Fibroblast of skin of right biceps (primary cell): ENCODE data around the gene UNK.
A peak's percentile ranks its signal among the peaks of the same experiment; 100 is the strongest.

Source experiments
- DNase-seq: peaks from one replicate; pipeline ENCODE4 v3.0.0-alpha.2; 2013

Gene UNK

GRCh38 chr17:75823257-75824041, 38.8 kb downstream of the UNK start:
- no peak for DNase-seq

DNA sequence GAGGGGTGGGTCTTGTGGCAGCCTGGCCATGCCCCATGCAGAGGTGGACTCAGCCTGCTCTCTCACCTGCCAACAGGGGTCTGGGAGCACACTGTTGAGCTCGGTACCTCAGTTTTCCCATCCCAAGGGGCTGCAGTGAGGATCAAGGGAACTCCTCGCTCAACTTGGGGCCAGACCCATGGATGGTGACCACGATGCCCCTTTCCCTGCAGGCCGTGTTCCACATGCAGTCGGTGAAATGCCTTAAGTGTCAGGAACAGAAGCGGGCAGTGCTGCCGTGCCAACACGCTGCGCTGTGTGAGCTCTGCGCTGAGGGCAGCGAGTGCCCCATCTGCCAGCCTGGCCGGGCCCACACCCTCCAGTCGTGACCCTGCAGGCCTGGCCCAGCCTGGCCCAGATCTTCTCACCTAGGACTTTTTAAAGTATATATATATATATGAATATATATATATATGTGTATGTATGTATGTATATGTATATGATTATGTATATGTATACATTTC, 39.5 kb downstream of the UNK start:
- DNase-seq: no peak

GRCh38 chr17:75824666-75825065, 40.1 kb downstream of the UNK start:
- no peak for DNase-seq

- DNase-seq: no peak
Measured at GRCh38 chr17:75825149-75825552, 40.5 kb downstream of the UNK start.

DNA sequence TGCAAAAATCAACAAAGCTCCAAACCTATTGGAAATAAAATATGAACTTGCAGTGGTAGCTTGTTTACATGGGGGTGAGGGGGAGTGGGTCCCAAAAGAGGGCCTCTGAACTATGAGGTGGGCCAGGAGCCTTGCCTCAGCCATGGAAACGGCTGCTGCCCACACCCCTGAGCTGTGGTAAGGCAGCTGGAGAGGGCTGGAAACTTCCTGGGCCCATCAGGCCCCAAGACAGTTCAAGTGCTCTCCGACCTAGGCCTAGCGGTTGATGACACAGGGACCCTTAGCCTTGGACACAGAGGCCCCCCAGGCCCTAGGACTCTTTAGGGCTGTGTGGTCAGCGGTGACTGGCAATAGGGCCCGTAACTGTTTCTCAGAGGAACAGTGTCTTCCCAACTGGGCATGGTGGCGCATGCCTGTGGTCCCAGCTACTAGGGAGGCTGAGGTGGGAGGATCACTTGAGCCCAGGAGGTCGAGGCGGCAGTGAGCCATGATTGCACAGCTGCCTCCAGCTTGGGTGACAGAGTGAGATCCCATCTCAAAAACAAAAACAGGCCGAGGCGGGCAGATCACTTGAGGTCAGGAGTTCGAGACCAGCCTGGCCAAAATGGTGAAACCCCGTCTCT, 41.3 kb downstream of the UNK start:
- DNase-seq: no peak

- DNase-seq: no peak
Measured at GRCh38 chr17:75826561-75827307, 42.1 kb downstream of the UNK start.

DNA sequence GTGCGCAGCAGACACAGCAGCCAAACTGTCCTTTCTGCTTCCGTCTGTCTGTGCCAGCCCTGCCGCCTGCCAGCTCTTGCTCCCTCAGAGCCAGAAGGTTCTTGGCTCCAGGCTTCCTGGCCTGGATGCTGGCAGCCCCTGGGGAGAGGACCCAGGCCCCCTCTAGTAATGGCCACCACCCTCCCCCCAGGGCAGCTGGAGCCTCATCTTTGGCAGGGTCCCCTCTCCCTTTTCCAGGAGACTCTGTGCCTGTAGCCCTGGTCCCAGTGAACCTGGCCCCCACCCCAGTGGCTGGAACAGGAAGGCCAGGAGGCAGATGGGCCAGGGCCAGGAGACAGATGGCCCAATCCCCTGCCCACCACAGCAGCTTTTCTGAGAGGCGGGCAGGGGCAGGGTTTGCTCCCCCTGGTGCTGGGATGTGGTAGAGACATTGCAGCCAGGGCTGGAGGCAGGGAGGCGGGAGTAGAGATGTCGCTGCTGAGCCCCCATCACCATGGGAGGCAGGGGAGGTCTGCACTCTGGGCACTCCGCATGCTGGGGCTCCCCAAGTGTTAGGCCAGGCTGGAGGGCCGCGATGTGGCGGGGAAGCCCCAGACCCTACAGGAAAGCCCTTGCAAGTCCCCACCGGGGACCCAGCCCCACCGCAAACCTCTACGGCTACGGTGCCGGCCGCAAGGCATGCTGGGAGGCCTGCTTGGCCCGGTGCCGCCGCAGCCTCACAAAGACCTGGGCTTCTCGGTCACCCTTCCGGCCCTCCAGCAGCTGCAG, 42.9 kb downstream of the UNK start:
- peak; percentile 66 for DNase-seq

DNA sequence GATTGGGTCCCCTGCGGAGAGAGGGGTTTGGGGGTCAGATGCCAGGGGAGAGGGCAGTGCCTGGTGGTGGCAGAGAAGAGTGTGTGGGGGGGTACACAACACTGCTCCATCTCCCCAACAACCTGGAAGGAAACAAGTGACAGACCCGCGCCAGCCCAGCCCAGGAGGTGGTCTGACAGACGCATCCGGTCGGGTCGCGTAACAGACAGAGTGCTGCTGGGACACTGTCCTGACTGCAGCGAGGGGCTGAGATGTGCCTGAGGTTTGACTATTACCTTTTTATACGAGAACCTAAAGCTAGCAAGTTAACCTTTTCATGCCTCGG, 43.4 kb downstream of the UNK start:
- no peak for DNase-seq

GRCh38 chr17:75828741-75829140, 44.1 kb downstream of the UNK start:
- DNase-seq: no peak

GRCh38 chr17:75829747-75830146, 45.1 kb downstream of the UNK start:
- DNase-seq: no peak

- DNase-seq: no peak
Measured at GRCh38 chr17:75830164-75831031, 45.8 kb downstream of the UNK start.

DNA sequence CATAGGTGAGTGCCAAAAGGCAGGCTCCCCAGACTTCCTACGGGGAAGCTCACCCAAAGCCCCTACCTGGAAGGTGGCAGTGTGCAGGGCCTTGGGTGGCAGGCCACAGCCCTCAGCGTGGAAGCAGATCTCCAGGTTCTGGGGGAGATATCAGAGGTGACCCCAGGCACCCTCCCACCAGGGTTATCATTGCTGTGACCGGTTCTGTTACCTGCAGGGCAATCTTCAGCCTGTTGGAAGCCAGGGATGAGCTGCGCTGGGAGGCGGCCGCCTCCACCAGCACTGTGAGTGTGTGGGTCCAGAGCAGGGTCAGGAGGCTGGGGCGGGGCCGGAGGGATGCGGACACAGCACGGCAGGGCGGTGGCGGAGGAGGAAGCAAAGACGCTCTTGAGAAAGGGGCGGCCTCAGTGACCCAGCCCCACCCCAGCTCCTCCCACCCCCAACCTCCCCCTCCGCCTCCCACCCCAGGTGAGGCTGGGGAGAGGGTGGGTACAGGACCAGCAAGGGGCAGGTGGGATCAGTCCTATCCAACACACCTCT, 46.5 kb downstream of the UNK start:
- DNase-seq: no peak

DNA sequence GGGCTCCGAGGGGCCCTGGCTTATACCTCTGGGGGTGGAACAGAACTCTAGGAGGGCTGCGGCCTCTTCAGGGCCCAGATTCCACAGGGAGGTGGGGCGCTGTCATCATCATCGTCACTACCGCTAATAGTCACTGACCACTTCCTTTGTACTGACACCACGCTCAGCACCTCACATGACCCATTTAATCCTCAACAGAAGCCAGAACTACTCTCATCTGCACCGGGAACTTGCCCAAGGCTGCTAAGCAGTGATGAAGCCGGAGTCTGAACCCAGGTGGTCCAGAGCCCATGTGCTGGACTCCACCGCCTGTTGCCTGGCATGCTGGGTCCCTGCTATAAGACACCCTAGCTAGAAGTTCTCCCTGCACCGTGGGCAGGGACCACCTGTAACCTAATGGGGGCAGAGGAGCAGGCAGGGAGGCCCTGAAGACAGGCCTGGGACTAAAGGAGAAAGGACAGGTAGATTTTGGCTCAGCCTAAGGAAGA, 47.6 kb downstream of the UNK start:
- peak; percentile 71 for DNase-seq

DNA sequence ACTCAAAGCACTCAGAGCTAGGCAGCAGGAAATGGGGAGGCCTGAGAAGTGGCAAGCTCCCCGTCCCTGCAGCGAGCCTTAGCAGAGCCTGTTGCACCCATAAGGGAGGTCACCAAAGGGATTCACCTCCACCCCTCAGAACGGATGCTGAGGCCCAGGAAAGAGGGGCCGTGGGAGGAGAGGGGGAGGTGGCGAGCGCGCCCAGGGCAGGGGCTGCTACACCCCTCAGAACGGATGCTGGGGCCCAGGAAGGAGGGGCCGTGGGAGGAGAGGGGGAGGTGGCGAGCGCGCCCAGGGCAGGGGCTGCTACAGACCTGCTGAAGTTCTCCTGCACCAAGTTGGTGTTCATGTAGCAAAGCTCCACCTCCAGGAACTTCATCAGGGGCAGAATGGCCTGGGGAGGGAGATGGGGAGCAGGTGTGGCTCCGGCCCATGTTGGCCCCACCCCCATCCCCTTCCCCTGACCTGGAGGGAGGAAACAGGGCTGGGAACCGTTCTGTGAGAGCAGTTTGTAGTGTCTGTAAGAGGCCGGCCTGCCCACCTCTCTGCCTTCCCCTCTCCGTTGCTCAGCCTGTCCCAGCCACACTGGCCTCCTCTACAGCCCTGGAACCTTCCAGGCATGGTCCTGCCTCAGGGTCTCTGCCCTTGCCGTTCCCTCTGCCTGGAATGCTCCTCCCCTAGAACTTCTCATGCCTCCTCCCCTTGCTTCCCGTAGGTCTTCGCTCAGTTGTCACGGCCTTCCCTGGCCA, 48.2 kb downstream of the UNK start:
- no peak for DNase-seq

DNA sequence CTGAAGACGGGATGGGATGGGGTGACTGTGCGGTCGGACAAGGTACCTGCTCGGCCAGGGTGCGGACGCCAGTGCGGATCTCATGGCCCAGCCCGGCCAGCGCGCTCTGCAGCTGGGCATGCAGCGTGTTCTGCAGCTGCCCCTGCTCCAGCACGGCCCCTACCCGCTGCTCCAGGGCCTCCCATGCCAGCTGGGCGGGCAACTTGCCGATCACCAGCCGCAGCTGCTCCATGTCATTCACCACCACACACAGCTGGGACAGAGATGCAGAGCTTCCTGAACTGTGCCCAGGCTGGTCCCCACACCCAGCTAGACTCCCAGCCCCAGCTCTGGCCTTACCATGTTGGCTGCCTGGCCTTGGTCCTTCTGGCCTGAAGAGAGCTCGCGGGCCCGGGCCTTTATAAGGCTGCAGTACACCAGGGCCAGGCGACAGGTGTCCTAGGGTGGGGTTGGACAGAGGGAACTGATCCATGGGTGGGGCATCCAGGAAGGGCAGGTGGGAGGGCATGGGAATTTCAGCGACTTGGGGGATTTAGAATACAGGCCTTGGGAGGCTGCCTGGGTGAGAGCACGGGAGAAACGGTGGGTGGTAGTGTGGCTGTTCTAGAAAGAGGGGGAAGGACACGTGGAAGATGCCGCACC, 49.8 kb downstream of the UNK start:
- no peak for DNase-seq

DNA sequence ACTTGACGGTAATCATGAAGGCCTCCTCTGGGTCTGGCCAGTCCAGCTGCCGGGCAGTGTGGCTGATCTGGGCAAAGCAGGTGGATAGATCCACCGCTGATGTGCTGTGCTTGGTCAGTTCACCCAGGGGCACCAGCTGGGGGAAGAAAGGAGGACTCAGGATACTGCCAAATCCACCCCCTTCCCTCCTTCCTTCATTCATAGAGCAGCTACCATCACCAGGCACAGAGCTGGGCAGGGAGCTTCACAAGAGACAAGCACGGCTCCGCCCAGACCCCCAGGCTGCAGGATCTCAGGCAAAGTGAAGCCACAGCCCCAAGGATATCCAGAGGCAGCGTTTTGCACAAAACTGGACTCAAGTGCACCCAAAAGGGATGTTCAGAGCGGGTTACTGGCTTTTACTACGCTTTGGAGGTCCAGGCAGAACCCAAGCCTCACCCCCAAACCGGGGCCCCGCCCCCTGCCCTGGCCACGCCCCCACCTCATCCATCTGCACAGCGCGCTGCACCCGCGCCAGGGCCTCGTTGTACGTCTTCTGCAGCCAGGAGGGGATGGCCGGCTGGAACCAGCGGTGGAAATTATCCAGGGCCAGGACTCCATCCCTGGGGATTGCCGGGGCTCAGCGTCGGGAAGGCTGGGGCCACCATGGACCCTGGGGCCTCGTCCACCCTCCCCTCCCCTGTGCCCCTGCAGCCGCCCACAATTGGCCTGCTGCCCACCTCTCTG, 50.5 kb downstream of the UNK start:
- no peak for DNase-seq

- DNase-seq: no peak
Measured at GRCh38 chr17:75835654-75835987, 51.0 kb downstream of the UNK start.

DNA sequence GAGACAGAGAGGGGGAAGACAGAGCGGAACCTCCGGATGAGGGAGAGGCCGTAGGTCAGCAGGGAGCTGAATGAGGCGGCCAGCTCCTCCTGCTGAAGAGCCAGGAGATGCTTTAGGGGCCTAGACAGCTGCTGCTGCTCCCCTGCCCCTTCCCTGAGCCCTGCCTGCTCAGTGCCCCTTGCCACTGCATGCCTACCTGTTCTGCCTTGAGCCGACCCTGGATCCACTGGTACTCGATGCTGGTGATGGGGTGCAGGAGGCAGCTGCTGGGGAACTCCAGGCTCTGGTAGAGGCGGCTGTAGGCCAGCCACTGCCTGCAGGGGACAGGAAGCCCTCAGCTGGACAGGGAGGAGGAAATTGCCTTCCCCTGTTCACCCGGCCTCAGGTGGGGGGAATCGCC, 52.0 kb downstream of the UNK start:
- DNase-seq: no peak

DNA sequence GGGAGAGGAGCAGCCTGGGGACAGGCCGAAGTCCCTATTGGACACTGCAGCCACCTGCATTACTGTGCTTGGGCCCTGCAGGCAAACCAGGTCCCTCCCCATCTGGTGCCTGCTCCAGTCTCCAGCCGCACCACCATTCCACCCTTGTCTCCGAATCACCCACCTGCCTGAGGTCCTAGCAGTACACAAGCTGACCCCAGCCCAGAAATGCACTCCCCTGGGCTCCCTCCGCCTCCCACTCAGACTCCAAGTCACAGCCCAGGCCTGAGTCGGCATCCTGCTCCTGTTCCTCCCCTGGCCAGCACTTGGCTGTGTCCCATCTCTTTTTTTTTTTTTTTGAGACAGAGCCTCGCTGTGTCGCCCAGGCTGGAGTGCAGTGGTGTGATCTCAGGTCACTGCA, 53.3 kb downstream of the UNK start:
- no peak for DNase-seq

- DNase-seq: no peak
Measured at GRCh38 chr17:75838410-75838809, 53.8 kb downstream of the UNK start.
